WTC11 (cell line): Measurements from ENCODE around the gene TFB2M. TPM values are rescaled to one million over a fixed set of nuclear protein-coding genes. Genes with fewer than 3 reads are reported as not detected.

ENCODE experiments used
- ATAC-seq: fragments of 200-7000 bp; cut with Tn5 transposase; 2 replicates; pipeline ENCODE4 v1.10.0; 2021; ENCODE audit warnings: mild to moderate bottlenecking, moderate library complexity
- Bru-seq: library from RNA; stranded (reverse); fragments of 400-500 nt; gene quantifications from one replicate; lab custom pipeline; 2021; lab: Mats Ljungman, UMichigan
- CTCF ChIA-PET: fragments of 300-600 bp; sonication (Branson Sonifier 250); formaldehyde crosslinking; loops from one replicate; lab custom pipeline; 2021; ENCODE audit warnings: antibody characterized with exemption; lab: Charles Lee
- POLR2A ChIA-PET: fragments of 350-600 bp; sonication (Branson Sonifier 250); formaldehyde crosslinking; loops from one replicate; lab custom pipeline; 2021; ENCODE audit warnings: antibody characterized with exemption; lab: Charles Lee
- DNase-seq: peaks from one replicate; pipeline ENCODE4 v3.0.0; 2021; ENCODE audit warnings: low spot score
- H3K27ac Mint-ChIP-seq: 2 replicates; pipeline ENCODE4 v1.8.0; 2021; ENCODE audit warnings: mixed read lengths
- H3K27me3 Mint-ChIP-seq: 2 replicates; pipeline ENCODE4 v1.8.0; 2021; ENCODE audit warnings: low read depth, mild to moderate bottlenecking, moderate library complexity, mixed read lengths
- H3K36me3 Mint-ChIP-seq: 2 replicates; pipeline ENCODE4 v1.8.0; 2021; ENCODE audit warnings: mixed read lengths
- H3K4me1 Mint-ChIP-seq: 2 replicates; pipeline ENCODE4 v1.8.0; 2022; ENCODE audit warnings: mixed read lengths
- H3K4me3 Mint-ChIP-seq: 2 replicates; pipeline ENCODE4 v1.8.0; 2021; ENCODE audit warnings: mild to moderate bottlenecking, moderate library complexity, mixed read lengths
- H3K9me3 Mint-ChIP-seq: 2 replicates; pipeline ENCODE4 v1.8.0; 2021; ENCODE audit warnings: mixed read lengths
- ATF1 ChIP-seq: sonication (generic); formaldehyde crosslinking; IDR thresholded peaks from 2 replicates; pipeline ENCODE4 v1.8.1; 2023; ENCODE audit warnings: mild to moderate bottlenecking, moderate library complexity, missing genetic modification reagents
- CREM ChIP-seq: sonication (generic); formaldehyde crosslinking; IDR thresholded peaks from 2 replicates; pipeline ENCODE4 v1.8.1; 2022; ENCODE audit warnings: mild to moderate bottlenecking, missing genetic modification reagents, moderate library complexity
- ELF4 ChIP-seq: sonication (generic); formaldehyde crosslinking; IDR thresholded peaks from 2 replicates; pipeline ENCODE4 v1.8.1; 2022; ENCODE audit warnings: low read depth, mild to moderate bottlenecking, moderate library complexity, missing genetic modification reagents
- FOXK1 ChIP-seq: sonication (generic); formaldehyde crosslinking; IDR thresholded peaks from 2 replicates; pipeline ENCODE4 v1.8.0; 2022; ENCODE audit warnings: mild to moderate bottlenecking, moderate library complexity, missing genetic modification reagents
- JUN ChIP-seq: sonication (generic); formaldehyde crosslinking; IDR thresholded peaks from 2 replicates; pipeline ENCODE4 v1.8.0; 2023; ENCODE audit warnings: mild to moderate bottlenecking, missing genetic modification reagents
- NR1H2 ChIP-seq: sonication (generic); formaldehyde crosslinking; IDR thresholded peaks from 2 replicates; pipeline ENCODE4 v1.9.0; 2021; ENCODE audit warnings: mild to moderate bottlenecking, moderate library complexity, missing genetic modification reagents
- RELA ChIP-seq: sonication (generic); formaldehyde crosslinking; IDR thresholded peaks from 2 replicates; pipeline ENCODE4 v1.8.1; 2022; ENCODE audit warnings: missing genetic modification reagents, mild to moderate bottlenecking, borderline replicate concordance
- SMAD3 ChIP-seq: sonication (generic); formaldehyde crosslinking; IDR thresholded peaks from 2 replicates; pipeline ENCODE4 v1.8.0; 2022; ENCODE audit warnings: missing genetic modification reagents, mild to moderate bottlenecking, borderline replicate concordance
- TCF7 ChIP-seq: sonication (generic); formaldehyde crosslinking; IDR thresholded peaks from 2 replicates; pipeline ENCODE4 v1.8.0; 2022; ENCODE audit warnings: mild to moderate bottlenecking, low read depth, missing genetic modification reagents, moderate library complexity
- ZNF263 ChIP-seq: sonication (generic); formaldehyde crosslinking; IDR thresholded peaks from 2 replicates; pipeline ENCODE4 v1.8.1; 2022; ENCODE audit warnings: low read depth, mild to moderate bottlenecking, moderate library complexity, missing genetic modification reagents
- long read RNA-seq, 3 experiments: library from RNA in 1 of 3; library from capped mRNA in 1 of 3; library from polyadenylated mRNA in 1 of 3; unstranded in 2 of 3; stranded (forward) in 1 of 3; transcript quantifications; one replicate each; pipeline ENCODE4 v2.0.0, GENCODE V29; 2021
- total RNA-seq: library from RNA; stranded (reverse); gene quantifications from 3 replicates; pipeline ENCODE4 v1.2.3, GENCODE V29; 2021
- TF ChIP-seq, protein P1 (sequence below): sonication (generic); formaldehyde crosslinking; IDR thresholded peaks from 2 replicates; pipeline ENCODE4 v1.8.1; 2023; ENCODE audit warnings: mild to moderate bottlenecking, missing genetic modification reagents
- TF ChIP-seq, protein P2 (sequence below): sonication (generic); formaldehyde crosslinking; IDR thresholded peaks from 2 replicates; pipeline ENCODE4 v1.8.1; 2023; ENCODE audit warnings: mild to moderate bottlenecking, moderate library complexity, missing genetic modification reagents
- TF ChIP-seq, protein P3 (sequence below): sonication (generic); formaldehyde crosslinking; IDR thresholded peaks from 2 replicates; pipeline ENCODE4 v1.8.0; 2022; ENCODE audit warnings: mild to moderate bottlenecking, missing genetic modification reagents
- TF ChIP-seq, protein P4 (sequence below): sonication (generic); formaldehyde crosslinking; IDR thresholded peaks from 2 replicates; pipeline ENCODE4 v1.8.0; 2023; ENCODE audit warnings: missing genetic modification reagents
- TF ChIP-seq, protein P5 (sequence below): sonication (generic); formaldehyde crosslinking; IDR thresholded peaks from 2 replicates; pipeline ENCODE4 v1.8.0; 2023; ENCODE audit warnings: missing genetic modification reagents, mild to moderate bottlenecking, borderline replicate concordance
- TF ChIP-seq, protein P6 (sequence below): sonication (generic); formaldehyde crosslinking; IDR thresholded peaks from 2 replicates; pipeline ENCODE4 v1.8.1; 2023; ENCODE audit warnings: mild to moderate bottlenecking, missing genetic modification reagents, borderline replicate concordance
- TF ChIP-seq, protein P7 (sequence below): sonication (generic); formaldehyde crosslinking; IDR thresholded peaks from 2 replicates; pipeline ENCODE4 v1.8.0; 2022; ENCODE audit warnings: mild to moderate bottlenecking, missing genetic modification reagents

TFB2M gene, protein sequence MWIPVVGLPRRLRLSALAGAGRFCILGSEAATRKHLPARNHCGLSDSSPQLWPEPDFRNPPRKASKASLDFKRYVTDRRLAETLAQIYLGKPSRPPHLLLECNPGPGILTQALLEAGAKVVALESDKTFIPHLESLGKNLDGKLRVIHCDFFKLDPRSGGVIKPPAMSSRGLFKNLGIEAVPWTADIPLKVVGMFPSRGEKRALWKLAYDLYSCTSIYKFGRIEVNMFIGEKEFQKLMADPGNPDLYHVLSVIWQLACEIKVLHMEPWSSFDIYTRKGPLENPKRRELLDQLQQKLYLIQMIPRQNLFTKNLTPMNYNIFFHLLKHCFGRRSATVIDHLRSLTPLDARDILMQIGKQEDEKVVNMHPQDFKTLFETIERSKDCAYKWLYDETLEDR
- total RNA-seq (16.1 to 17.3 TPM (median 16.5 TPM) in 3 replicates), Bru-seq, nascent RNA (percentile 76 among the genes with signal in this experiment)
- long read RNA-seq, experiment 1, transcript TFB2M-201 (8 exons, 1,848 nt), result major isoform, 89 of 98 reads
- long read RNA-seq, experiment 1, partial matches to known transcripts, result 0 of 98 reads
- long read RNA-seq, experiment 1, other reads (novel, unspliced or antisense), result 9 of 98 reads
- long read RNA-seq, experiment 2, transcript TFB2M-201 (8 exons, 1,848 nt), result major isoform, 34 of 42 reads
- long read RNA-seq, experiment 2, partial matches to known transcripts, result 2 of 42 reads
- long read RNA-seq, experiment 2, other reads (novel, unspliced or antisense), result 6 of 42 reads
- long read RNA-seq, experiment 3, transcript TFB2M-201 (8 exons, 1,848 nt), result major isoform, 223 of 250 reads
- long read RNA-seq, experiment 3, partial matches to known transcripts, result 0 of 250 reads
- long read RNA-seq, experiment 3, other reads (novel, unspliced or antisense), result 27 of 250 reads

DNA sequence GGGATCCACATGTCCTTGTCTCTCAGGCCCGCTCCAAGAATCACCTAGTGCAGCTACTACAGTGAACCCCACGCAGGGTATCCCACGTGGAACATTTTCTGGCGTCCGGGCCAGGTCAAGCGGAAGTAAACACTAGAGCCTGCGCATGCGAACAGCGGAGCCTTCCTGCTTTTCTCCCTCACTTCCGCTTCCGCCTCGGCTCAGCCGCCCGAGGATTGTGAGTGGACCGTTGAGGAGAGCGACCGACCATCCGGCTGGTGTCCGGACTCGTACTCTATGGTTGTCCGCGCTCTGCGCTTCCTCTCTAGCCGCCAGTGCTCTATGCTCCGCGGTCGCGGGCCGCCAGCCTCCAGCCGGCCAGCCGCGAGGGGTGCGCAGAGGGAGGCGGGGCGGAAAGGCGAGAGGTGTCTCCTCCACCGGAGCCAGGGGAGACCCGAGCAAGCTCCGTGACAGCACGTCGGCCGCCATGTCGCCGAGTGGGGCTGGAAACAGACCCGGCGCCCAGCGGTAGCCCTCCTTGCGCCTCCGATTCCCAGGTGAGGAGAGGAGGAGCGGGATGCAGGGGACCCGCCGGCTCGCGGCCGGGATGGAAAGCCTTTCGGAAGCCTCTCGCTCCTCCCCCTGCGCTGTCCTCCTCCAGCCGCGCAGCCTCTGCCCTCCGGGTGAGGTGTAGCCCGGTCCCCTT, at the start of gene TFB2M, which contains the start of gene CNST:
Gene TFB2M, minus strand, starts transcription at position 134 of the 685 bp plus-strand sequence. Its CDS starts 123 bp downstream, at position 11.
Gene CNST, plus strand, starts transcription at position 329 of the 685 bp plus-strand sequence. CDS start 25,107 bp downstream, outside the sequence.
- H3K4me1 Mint-ChIP-seq, result peaks cover 14% of the 10 kb centered on the region
- TF ChIP-seq FOXK1 (peak; percentile 100), SMAD3 (CRISPR knock-in tag) (0 out of 2 replicates have a peak, but pooled peaks have one; percentile 62), CREM (CRISPR knock-in tag) (peak; percentile 53), ZNF263 (CRISPR knock-in tag) (peak; percentile 97), TCF7 (no peak), RELA (peak; percentile 59; the same call in 1 of the 2 replicates), NR1H2 (CRISPR knock-in tag) (no peak), ELF4 (CRISPR knock-in tag) (no peak), ATF1 (CRISPR knock-in tag) (peak; percentile 30; the same call in 1 of the 2 replicates), JUN (CRISPR knock-in tag) (no peak)
- TF ChIP-seq, protein P1, sequence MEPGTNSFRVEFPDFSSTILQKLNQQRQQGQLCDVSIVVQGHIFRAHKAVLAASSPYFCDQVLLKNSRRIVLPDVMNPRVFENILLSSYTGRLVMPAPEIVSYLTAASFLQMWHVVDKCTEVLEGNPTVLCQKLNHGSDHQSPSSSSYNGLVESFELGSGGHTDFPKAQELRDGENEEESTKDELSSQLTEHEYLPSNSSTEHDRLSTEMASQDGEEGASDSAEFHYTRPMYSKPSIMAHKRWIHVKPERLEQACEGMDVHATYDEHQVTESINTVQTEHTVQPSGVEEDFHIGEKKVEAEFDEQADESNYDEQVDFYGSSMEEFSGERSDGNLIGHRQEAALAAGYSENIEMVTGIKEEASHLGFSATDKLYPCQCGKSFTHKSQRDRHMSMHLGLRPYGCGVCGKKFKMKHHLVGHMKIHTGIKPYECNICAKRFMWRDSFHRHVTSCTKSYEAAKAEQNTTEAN (CRISPR knock-in tag), result peak; percentile 83; the same call in 1 of the 2 replicates
- TF ChIP-seq, protein P2, sequence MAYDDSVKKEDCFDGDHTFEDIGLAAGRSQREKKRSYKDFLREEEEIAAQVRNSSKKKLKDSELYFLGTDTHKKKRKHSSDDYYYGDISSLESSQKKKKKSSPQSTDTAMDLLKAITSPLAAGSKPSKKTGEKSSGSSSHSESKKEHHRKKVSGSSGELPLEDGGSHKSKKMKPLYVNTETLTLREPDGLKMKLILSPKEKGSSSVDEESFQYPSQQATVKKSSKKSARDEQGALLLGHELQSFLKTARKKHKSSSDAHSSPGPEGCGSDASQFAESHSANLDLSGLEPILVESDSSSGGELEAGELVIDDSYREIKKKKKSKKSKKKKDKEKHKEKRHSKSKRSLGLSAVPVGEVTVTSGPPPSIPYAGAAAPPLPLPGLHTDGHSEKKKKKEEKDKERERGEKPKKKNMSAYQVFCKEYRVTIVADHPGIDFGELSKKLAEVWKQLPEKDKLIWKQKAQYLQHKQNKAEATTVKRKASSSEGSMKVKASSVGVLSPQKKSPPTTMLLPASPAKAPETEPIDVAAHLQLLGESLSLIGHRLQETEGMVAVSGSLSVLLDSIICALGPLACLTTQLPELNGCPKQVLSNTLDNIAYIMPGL, result peak; percentile 89
- TF ChIP-seq, protein P3, sequence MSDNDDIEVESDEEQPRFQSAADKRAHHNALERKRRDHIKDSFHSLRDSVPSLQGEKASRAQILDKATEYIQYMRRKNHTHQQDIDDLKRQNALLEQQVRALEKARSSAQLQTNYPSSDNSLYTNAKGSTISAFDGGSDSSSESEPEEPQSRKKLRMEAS (CRISPR knock-in tag), result peak; percentile 91
- TF ChIP-seq, protein P4, sequence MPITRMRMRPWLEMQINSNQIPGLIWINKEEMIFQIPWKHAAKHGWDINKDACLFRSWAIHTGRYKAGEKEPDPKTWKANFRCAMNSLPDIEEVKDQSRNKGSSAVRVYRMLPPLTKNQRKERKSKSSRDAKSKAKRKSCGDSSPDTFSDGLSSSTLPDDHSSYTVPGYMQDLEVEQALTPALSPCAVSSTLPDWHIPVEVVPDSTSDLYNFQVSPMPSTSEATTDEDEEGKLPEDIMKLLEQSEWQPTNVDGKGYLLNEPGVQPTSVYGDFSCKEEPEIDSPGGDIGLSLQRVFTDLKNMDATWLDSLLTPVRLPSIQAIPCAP (CRISPR knock-in tag), result peak; percentile 73; the same call in 1 of the 2 replicates
- TF ChIP-seq, protein P5, sequence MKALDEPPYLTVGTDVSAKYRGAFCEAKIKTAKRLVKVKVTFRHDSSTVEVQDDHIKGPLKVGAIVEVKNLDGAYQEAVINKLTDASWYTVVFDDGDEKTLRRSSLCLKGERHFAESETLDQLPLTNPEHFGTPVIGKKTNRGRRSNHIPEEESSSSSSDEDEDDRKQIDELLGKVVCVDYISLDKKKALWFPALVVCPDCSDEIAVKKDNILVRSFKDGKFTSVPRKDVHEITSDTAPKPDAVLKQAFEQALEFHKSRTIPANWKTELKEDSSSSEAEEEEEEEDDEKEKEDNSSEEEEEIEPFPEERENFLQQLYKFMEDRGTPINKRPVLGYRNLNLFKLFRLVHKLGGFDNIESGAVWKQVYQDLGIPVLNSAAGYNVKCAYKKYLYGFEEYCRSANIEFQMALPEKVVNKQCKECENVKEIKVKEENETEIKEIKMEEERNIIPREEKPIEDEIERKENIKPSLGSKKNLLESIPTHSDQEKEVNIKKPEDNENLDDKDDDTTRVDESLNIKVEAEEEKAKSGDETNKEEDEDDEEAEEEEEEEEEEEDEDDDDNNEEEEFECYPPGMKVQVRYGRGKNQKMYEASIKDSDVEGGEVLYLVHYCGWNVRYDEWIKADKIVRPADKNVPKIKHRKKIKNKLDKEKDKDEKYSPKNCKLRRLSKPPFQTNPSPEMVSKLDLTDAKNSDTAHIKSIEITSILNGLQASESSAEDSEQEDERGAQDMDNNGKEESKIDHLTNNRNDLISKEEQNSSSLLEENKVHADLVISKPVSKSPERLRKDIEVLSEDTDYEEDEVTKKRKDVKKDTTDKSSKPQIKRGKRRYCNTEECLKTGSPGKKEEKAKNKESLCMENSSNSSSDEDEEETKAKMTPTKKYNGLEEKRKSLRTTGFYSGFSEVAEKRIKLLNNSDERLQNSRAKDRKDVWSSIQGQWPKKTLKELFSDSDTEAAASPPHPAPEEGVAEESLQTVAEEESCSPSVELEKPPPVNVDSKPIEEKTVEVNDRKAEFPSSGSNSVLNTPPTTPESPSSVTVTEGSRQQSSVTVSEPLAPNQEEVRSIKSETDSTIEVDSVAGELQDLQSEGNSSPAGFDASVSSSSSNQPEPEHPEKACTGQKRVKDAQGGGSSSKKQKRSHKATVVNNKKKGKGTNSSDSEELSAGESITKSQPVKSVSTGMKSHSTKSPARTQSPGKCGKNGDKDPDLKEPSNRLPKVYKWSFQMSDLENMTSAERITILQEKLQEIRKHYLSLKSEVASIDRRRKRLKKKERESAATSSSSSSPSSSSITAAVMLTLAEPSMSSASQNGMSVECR, result peak; percentile 71; the same call in 1 of the 2 replicates
- TF ChIP-seq, protein P6, sequence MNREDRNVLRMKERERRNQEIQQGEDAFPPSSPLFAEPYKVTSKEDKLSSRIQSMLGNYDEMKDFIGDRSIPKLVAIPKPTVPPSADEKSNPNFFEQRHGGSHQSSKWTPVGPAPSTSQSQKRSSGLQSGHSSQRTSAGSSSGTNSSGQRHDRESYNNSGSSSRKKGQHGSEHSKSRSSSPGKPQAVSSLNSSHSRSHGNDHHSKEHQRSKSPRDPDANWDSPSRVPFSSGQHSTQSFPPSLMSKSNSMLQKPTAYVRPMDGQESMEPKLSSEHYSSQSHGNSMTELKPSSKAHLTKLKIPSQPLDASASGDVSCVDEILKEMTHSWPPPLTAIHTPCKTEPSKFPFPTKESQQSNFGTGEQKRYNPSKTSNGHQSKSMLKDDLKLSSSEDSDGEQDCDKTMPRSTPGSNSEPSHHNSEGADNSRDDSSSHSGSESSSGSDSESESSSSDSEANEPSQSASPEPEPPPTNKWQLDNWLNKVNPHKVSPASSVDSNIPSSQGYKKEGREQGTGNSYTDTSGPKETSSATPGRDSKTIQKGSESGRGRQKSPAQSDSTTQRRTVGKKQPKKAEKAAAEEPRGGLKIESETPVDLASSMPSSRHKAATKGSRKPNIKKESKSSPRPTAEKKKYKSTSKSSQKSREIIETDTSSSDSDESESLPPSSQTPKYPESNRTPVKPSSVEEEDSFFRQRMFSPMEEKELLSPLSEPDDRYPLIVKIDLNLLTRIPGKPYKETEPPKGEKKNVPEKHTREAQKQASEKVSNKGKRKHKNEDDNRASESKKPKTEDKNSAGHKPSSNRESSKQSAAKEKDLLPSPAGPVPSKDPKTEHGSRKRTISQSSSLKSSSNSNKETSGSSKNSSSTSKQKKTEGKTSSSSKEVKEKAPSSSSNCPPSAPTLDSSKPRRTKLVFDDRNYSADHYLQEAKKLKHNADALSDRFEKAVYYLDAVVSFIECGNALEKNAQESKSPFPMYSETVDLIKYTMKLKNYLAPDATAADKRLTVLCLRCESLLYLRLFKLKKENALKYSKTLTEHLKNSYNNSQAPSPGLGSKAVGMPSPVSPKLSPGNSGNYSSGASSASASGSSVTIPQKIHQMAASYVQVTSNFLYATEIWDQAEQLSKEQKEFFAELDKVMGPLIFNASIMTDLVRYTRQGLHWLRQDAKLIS (CRISPR knock-in tag), result 0 out of 2 replicates have a peak, but pooled peaks have one; percentile 17
- TF ChIP-seq, protein P7, sequence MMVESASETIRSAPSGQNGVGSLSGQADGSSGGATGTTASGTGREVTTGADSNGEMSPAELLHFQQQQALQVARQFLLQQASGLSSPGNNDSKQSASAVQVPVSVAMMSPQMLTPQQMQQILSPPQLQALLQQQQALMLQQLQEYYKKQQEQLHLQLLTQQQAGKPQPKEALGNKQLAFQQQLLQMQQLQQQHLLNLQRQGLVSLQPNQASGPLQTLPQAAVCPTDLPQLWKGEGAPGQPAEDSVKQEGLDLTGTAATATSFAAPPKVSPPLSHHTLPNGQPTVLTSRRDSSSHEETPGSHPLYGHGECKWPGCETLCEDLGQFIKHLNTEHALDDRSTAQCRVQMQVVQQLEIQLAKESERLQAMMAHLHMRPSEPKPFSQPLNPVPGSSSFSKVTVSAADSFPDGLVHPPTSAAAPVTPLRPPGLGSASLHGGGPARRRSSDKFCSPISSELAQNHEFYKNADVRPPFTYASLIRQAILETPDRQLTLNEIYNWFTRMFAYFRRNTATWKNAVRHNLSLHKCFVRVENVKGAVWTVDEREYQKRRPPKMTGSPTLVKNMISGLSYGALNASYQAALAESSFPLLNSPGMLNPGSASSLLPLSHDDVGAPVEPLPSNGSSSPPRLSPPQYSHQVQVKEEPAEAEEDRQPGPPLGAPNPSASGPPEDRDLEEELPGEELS (CRISPR knock-in tag), result peak; percentile 92

More for the DNA sequence above, at the start of gene TFB2M, which contains the start of gene CNST:
- DNase-seq (peak; percentile 97), ATAC-seq (peak; percentile 98)
- Mint-ChIP-seq H3K36me3 (peaks cover 6% of the 10 kb centered on the region; the same call in 1 of the 2 replicates), H3K9me3 (no peaks in the 10 kb centered on the region), H3K4me3 (peak within 1 kb of the TSS; percentile 98), H3K27me3 (no peaks in the 10 kb centered on the region), H3K27ac (peak within 1 kb of the TSS; percentile 96)
- ChIA-PET CTCF (interaction anchor here (1.0 kb wide), 1 partner anchor 123 kb away, joined by 4 read pairs; no protein-coding TSS in a partner anchor), POLR2A (no interaction called here)
